Activated CD4-positive, CD25-positive, alpha-beta regulatory T cell treated with anti-CD3 and anti-CD28 coated beads, Interleukin-2, amount 50 U/mL, for 16 hours (primary cell): ENCODE data around the gene HECTD2.
"Not testable (repeated sequence)": the region's sequence is repeated elsewhere in the genome, so short reads cannot be mapped to it uniquely, and the experiment has no call there.

Source experiments
- DNase-seq: peaks from one replicate; pipeline ENCODE4 v3.0.0-alpha.2; 2020; ENCODE audit warnings: low read depth, low spot score

HECTD2 gene

GRCh38 chr10:91411621-91412020 lies 1.5 kb downstream of the HECTD2 start:
- no peak for DNase-seq

- no peak for DNase-seq
These were observed 2.4 kb downstream of the HECTD2 start for GRCh38 chr10:91412354-91413087.

- DNase-seq, result no peak
These were observed 5.7 kb downstream of the HECTD2 start for GRCh38 chr10:91415816-91416215.

- DNase-seq, result no peak
These were observed 6.3 kb downstream of the HECTD2 start for GRCh38 chr10:91416339-91416855.

- DNase-seq, result no peak
These were observed 8.3 kb downstream of the HECTD2 start for GRCh38 chr10:91418416-91418815.

GRCh38 chr10:91420868-91421267 lies 10.7 kb downstream of the HECTD2 start:
- DNase-seq, result no peak

GRCh38 chr10:91422915-91423314 lies 12.8 kb downstream of the HECTD2 start:
- no peak for DNase-seq

GRCh38 chr10:91424016-91424415 lies 13.9 kb downstream of the HECTD2 start:
- no peak for DNase-seq

- DNase-seq, result no peak
These were observed 22.0 kb downstream of the HECTD2 start for GRCh38 chr10:91432175-91432574.

GRCh38 chr10:91433620-91434019 lies 23.5 kb downstream of the HECTD2 start:
- DNase-seq, result no peak

GRCh38 chr10:91434041-91434440 lies 23.9 kb downstream of the HECTD2 start:
- no peak for DNase-seq

- no peak for DNase-seq
These were observed 25.1 kb downstream of the HECTD2 start for GRCh38 chr10:91435241-91435640.

- DNase-seq, result not testable (repeated sequence)
These were observed 28.1 kb downstream of the HECTD2 start for GRCh38 chr10:91438228-91438627.

GRCh38 chr10:91444211-91445182 lies 34.4 kb downstream of the HECTD2 start:
- no peak for DNase-seq

GRCh38 chr10:91452063-91452462 lies 41.9 kb downstream of the HECTD2 start:
- no peak for DNase-seq

GRCh38 chr10:91453535-91453934 lies 43.4 kb downstream of the HECTD2 start:
- DNase-seq, result no peak

GRCh38 chr10:91455135-91455534 lies 45.0 kb downstream of the HECTD2 start:
- DNase-seq, result not testable (repeated sequence)

- no peak for DNase-seq
These were observed 50.5 kb downstream of the HECTD2 start for GRCh38 chr10:91460681-91461080.

GRCh38 chr10:91462423-91462822 lies 52.3 kb downstream of the HECTD2 start:
- no peak for DNase-seq

- DNase-seq, result no peak
These were observed 54.4 kb downstream of the HECTD2 start for GRCh38 chr10:91464500-91464899.

- DNase-seq, result no peak
These were observed 55.1 kb downstream of the HECTD2 start for GRCh38 chr10:91465261-91465660.

- DNase-seq, result no peak
These were observed 57.0 kb downstream of the HECTD2 start for GRCh38 chr10:91467114-91467513.
